H1 (cell line): ENCODE data around the gene ARSA. TPM values are rescaled to one million over a fixed set of nuclear protein-coding genes. Genes with fewer than 3 reads are reported as not detected.
A peak's percentile ranks its signal among the peaks of the same experiment; 100 is the strongest.

ENCODE experiments used
- JUN ChIP-seq: IDR thresholded peaks from 2 replicates; pipeline ENCODE4 v1.6.1; 2011; ENCODE audit warnings: low read depth, mild to moderate bottlenecking, improper control_type of control experiment, low read length
- KDM5A ChIP-seq: fragments of 200-600 bp; IDR thresholded peaks from 2 replicates; pipeline ENCODE4 v1.7.1; 2012; ENCODE audit warnings: mild to moderate bottlenecking, low read length, inconsistent platforms, mixed read lengths
- NRF1 ChIP-seq: IDR thresholded peaks from 2 replicates; pipeline ENCODE4 v1.6.1; 2011; ENCODE audit warnings: mild to moderate bottlenecking, low read depth, low read length, improper control_type of control experiment
- polyA plus RNA-seq, 7 experiments: library from polyadenylated mRNA; depleted of rRNA in 3 of 7; stranded (reverse) in 5 of 7; unstranded in 2 of 7; fragments of >200 nt in 5 of 7; fragments of 200-250 nt in 2 of 7; gene quantifications; 1 replicate in 5 of 7; 2 replicates in 1 of 7; 4 replicates in 1 of 7; pipeline versions ENCODE4 v1.2.1 to v1.2.3, GENCODE V29; 2011 to 2013; ENCODE audit warnings: missing spikeins in 2 of 7, mixed read lengths in 2 of 7
- total RNA-seq: library from RNA; stranded (reverse); fragmentation: NEBNext Ultra II Directional; extraction: Animal tissue kit (Norgen Biotek cat#: 25700); gene quantifications from 2 replicates; pipeline ENCODE4 v1.2.1, GENCODE V29; 2021

Gene ARSA
- total and polyA plus RNA-seq, 2 of the 8 experiments (the other 6 are each of a cell fraction or from before 2014, with no cell fraction given) = 9.8 to 10.1 TPM

GRCh38 chr22:50582493-50583293, 45.3 kb downstream of the ARSA start, which contains the start of gene CHKB (continued):
- peak; percentile 77 for TF ChIP-seq NRF1
- no peak for TF ChIP-seq JUN
- TF ChIP-seq KDM5A = no peak
